Suppressor macrophage treated with lipopolysaccharide for 4 hours (primary cell): ENCODE data around the gene CCDC182.
A peak's percentile ranks its signal among the peaks of the same experiment; 100 is the strongest.

Source experiments
- DNase-seq: peaks from one replicate; pipeline ENCODE4 v3.0.0-alpha.2; 2020

The CCDC182 gene

DNA sequence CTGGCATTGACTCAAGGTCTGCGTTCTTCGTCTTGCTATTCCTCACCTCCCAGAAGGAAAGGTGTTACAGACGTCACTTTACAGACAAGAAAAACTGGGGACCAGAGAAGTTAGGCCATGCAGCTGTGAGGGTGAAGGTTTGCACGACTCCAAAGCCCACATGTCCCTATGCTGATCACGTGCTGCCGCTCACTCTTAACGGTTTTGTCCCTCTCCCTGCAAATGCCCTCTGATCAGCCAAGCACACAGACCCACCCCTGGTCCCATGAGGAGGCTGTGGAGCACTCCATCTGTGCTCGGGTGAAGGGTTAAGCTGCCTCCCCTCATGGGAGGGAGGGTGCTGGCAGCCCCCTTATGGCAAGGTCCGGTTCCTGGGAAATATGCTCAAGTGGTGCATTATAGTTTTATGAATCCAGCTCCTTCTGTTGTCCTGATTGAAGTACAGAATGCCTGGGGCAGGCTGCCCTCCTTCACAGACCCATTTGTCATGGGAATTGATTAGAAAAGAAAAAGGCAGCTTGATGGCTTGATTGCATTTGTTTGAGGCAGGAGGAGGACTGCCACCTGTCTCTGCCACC lies 18.8 kb downstream of the CCDC182 start:
- DNase-seq, result no peak

GRCh38 chr17:57724729-57725125 lies 20.4 kb downstream of the CCDC182 start:
- no peak for DNase-seq

DNA sequence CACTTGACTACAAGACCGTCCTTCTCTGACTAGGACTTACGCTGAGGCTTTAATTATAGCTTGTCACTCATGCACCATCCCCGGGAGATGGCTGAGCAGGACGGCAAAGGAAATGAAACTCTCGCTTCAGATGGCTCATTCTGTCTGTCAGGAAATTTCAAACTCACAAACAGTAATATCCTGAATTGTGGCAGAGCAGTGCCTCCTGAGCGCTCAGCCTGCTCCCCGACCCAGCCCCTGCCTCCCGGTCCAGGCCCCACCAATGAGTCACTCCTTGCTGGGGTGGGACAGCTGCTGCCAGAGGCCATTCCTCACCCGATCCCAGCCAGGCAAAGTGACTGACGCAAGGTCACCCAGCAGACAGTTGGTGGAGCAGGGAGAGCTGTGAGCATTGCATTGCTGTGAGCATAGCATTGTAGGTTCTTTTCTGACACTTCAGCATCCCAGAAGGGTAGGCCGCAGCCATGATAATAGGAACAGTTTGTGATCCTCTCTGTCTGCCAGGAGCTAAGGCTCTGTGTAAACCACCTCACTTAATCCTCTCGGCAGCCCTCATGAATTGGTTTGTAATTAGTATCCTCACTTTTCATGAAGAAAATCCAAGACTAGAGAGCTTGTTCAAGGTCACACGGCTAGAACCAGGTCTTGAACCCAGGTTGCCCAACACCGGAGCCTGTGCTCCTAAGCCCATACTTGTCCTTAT lies 20.9 kb downstream of the CCDC182 start:
- peak; percentile 65 for DNase-seq

DNA sequence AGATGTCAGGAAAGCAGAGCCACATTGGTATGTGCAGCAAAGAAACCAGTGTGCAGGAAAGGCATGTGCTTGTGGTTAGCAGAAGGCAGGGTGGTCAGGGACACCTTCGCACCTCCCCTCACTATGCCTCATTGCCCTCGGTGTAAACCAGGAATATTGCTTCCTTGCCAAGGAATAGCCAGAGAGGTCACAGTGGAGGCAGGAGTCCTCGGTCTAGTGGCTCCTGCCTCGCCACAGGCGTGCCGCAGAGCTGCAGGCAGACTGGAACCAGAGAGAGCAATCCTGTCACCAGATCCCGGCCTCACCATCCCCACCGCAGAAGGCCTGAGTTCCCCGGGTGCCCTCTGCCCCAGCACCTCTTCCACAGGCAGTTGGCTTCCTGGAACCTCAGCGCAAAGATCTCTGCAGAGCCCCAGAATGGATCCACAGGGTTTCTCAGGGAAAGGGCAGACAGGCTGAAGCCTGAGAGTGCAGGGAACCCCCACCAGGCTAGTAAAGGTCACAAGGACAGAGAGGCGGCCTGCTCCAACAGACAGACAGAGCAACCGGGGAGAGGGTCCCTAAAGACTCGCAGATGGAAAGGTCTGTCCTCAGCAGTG lies 21.6 kb downstream of the CCDC182 start:
- no peak for DNase-seq

GRCh38 chr17:57722704-57723043 lies 22.4 kb downstream of the CCDC182 start:
- no peak for DNase-seq

GRCh38 chr17:57721967-57722703 lies 23.0 kb downstream of the CCDC182 start:
- DNase-seq, result no peak

- DNase-seq, result no peak
Observed at GRCh38 chr17:57720386-57721035, 24.6 kb downstream of the CCDC182 start.

- DNase-seq, result no peak
Observed at GRCh38 chr17:57718878-57719277, 26.2 kb downstream of the CCDC182 start.

GRCh38 chr17:57715981-57716380 lies 29.1 kb downstream of the CCDC182 start:
- DNase-seq, result no peak

GRCh38 chr17:57714665-57715180 lies 30.4 kb downstream of the CCDC182 start:
- DNase-seq, result no peak

GRCh38 chr17:57713140-57713539 lies 32.0 kb downstream of the CCDC182 start:
- DNase-seq, result no peak

GRCh38 chr17:57708410-57708809 lies 36.7 kb downstream of the CCDC182 start:
- no peak for DNase-seq

- DNase-seq, result no peak
Observed at GRCh38 chr17:57707892-57708291, 37.2 kb downstream of the CCDC182 start.

- no peak for DNase-seq
Observed at GRCh38 chr17:57706761-57707160, 38.3 kb downstream of the CCDC182 start.

GRCh38 chr17:57705921-57706695 lies 39.0 kb downstream of the CCDC182 start:
- DNase-seq, result no peak

- DNase-seq, result no peak
Observed at GRCh38 chr17:57704448-57704847, 40.7 kb downstream of the CCDC182 start.

DNA sequence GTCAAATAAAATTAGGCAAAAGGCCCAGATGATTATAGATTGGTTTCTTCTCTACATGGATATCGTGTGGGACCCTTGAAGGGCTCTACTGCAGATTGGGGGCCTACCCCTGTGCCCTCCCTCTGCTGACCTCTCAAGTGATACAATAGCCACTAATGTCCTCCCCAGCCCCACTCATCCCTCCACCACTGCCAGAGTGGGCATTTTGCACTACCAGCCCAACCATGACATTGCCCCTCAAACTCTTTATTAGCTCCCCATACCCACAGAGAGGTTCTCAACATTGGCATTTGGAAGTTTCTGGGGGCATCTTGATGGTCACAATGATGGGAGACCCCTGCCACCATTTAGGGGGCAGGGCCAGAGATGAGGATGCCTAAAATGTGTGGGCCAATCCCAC lies 41.8 kb downstream of the CCDC182 start:
- DNase-seq, result no peak

- DNase-seq, result no peak
Observed at GRCh38 chr17:57701124-57701523, 44.0 kb downstream of the CCDC182 start.

- DNase-seq, result no peak
Observed at GRCh38 chr17:57699751-57700219, 45.3 kb downstream of the CCDC182 start.

GRCh38 chr17:57697891-57698711 lies 47.0 kb downstream of the CCDC182 start:
- DNase-seq, result no peak

- no peak for DNase-seq
Observed at GRCh38 chr17:57697197-57697596, 47.9 kb downstream of the CCDC182 start.
